CD4-positive, alpha-beta T cell treated with Interleukin-1 beta for 1 hour (primary cell): ENCODE measurements around the gene VEZT.

Experiments used
- DNase-seq, 2 donors: peaks; one replicate each; pipeline ENCODE4 v3.0.0-alpha.2; 2020 to 2022

The VEZT gene

DNA sequence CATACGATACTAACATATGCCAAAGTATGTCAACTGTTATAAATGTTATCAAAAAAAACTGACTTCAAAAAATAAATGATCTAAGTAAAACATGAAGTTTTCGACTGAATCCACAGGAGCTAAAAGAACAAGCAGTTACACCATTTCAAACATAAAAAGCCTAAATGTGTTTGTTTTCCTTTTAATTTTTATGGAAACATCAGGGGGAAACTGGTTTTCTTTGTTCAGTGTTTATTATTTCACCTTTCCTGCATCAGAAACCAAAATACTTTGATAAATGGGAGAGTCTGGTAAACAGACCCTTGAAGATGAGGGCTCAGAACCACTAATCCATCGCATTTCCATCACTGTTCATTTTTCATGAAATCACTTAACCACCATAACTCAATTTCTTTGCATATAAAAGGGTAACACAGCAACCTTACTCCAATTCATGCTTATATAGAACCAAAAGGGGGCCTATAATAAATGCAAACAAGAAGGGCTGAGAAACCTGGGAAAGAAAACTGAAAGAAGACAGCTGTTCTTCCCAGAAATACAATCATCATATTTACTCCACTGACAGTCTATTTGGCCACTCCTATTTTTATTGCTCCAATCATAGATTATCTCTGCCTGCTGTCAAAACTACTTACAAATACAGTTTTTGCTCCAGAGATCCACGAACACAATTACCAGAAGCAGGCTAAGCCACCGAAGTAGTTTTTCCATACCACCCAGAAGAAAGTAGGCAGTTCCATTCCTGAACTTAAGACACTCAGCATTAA, 17.3 kb upstream of the VEZT start:
- no peak for DNase-seq

DNA sequence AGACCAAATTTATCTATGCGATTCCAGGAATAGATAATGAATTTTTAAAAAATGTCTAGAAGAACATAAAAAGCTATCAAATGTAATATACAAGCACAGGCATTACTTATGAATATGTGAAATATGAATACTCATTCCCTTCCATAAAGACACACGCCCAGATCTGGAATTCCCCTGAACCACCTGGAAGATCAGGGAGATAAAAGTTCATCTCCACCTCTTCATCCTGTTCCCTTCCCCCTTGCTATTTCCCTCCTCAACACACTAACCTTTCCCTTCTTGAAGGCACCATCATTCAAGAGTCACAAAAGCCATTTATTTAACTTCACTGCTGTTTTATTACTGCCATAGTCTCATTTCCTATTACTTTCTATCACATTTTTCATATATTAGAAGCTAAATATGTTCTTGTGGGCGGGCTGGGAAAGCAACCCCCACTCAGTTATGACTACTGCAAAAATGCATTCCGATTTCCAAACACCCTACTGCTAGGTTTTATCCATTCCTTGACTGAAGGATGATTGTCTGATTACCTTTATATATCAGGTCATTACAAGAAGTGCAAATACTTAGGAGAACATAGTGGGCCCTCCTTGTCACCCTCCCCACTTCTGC, 16.4 kb upstream of the VEZT start:
- no peak for DNase-seq

DNA sequence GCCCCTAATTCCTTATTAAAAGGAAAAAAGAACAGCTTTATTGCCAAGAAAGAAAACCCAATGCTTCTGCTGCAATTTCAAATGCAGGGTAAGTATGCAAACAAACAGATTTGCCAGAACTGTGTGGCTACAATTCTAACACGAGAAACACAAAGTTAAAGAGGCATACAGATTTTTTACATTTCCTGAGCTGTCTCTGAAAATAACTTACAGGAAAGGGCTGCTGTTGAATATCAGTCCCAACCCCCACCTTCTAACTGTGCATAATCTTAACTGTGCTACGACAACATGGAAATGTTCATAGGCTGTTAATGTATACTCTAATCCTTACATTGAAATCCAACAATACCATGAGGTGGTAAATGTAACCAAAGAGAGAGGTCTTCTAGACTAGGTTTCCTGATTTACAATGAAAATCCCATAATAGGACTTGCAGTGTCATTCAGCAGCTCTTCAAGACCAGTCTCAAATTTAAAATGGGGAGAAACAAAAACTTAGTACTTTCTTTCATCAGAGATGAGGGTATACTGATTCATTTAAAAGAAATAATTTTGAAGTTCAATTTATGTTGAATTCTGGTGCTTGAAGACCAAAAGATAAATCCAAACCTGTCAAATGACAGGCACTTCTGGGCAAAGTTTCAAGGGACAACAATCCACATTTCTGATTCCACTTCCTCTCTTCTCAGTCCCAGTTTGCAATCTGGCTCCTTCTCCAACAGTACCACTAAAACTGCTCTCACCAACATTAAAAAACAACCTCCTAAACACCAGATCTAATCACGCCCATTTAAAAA, 14.7 kb upstream of the VEZT start:
- DNase-seq: no peak

DNA sequence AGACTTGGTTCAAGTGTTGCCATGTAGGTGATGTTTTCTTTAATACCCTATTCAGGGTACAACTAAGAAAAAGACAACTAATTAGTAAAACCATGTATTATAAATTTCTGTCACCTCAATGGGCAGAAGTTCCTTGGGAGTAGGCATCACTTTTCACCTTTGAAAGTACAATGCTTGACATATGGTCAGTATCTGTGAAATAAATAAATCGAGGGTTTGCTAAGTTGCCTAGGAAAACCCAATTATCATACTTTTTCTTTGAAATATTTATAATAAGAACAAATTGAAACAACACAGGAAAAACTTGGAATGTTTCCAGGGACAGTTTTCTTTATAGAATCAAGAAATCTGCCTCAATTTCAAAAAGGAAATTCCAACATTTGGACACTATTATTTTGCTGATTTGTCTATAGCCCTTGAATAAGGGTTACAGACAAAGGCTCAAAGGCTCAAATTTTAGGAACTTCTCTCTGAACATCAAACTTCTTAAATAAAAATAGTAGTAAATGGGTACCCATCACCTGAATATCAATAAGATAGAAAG, 14.0 kb upstream of the VEZT start:
- no peak for DNase-seq

DNA sequence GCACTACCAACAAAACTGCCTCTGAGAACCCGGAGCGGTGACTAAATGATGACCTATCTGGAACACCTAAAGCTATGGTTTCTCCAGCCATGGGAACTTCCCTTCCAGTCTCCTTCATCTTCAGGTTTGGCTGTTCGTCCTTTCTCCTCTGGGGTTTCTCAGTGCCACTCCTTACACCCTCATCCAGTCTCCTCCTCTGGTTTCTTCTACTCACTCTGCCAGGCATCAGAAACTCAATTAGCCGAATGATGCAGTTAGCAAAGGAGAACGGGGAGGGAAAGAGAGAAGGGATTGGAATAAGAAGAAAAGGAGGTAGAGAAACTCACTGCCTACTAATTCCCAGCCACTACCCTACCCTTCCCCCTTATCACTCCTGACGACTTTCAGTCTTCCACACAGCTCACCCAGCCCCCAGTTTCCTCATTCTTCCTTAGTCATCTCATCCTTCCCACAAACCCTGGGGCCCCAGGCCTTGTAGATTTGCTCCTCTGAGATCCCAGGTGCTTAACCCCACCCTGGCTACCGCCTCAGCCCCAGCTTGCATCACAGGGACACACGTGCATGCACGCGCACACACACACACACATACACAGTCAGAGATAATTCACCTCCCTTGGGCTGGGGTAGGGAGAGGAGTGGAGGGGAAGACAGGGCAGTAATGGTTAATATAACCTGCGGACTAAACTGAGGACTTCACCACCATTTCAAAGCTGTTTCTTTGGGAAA, 13.3 kb upstream of the VEZT start:
- DNase-seq: no peak

DNA sequence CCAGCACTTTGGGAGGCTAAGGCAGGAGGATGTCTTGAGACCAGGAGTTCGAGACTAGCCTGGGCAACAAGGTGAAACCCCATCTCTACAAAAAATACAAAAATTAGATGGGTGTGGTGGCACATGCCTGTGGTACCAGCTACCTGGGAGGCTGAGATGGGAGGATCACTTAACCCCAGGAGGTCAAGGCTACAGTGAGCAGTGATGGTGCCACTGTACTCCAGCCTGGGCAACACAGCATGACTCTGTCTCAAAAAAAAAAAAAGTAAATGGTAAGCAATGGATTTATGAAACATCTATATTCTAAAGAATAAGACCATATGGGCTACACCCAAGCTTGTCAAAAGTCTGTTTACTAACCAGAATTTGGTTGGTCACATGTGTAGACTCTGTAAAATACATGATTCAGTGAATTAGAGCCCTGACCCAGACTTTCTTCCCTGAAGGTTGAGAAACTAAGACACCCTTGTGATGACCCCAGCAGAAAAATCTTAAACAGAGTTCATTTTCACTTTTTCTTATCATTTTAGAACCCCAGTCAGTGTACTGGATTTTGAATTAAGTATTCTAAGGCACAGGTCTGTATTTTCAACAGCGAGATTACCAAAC, 12.5 kb upstream of the VEZT start:
- DNase-seq: no peak

DNA sequence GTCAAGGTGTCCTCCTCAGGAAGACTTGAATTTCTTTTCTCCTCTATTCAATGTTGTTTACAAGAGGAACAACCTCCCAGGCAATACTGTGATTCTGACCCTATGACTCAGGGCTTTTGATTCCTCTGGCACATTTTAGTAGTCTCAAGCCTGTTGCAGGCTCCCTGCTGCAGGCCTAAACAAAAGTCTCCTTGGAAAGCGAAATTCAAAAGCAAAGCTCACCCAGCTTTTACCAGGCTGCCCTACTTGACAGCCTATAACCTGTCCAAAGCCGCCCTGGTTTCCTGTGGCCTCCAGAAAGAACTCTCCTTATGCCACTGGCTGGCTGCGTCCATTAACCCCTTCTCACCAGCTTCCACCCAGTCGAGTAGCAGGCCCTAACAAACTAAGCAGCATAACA, 11.9 kb upstream of the VEZT start:
- no peak for DNase-seq

DNA sequence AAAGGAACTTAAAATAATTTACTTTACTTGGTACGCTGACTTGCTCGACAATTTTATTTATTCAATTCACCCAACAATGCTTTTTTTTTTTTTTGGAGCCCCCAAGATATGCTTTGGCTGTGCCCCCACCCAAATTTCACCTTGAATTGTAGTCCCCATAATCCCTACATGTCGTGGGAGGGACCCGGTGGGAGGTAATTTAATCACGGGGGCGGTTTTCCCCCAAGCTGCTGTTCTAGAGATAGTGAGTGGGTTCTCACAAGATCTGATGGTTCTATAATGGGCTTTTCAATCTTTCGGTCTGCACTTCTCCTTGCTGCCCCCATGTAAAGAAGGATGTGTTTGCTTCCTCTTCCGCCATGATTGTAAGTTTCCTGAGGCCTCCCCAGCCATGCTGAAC, 10.7 kb upstream of the VEZT start:
- no peak for DNase-seq

DNA sequence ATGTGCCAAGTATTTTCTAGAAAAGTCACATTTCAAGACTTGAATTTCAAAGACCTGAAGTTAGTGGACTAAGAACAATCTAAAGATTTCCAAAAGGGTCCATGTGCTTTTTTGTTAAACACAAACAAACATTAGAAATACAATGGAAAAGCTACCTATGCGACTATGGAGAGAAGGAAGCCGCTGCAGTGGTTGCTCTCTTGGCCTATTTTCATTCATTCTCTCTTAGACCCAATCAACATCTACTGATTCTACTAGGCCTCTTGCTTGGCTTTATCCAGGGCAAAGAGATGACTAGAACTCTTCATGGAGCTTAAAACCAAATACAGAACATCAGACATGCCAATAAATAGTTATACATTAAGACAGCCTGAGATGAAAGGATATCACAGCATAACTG, 10.2 kb upstream of the VEZT start:
- no peak for DNase-seq

DNA sequence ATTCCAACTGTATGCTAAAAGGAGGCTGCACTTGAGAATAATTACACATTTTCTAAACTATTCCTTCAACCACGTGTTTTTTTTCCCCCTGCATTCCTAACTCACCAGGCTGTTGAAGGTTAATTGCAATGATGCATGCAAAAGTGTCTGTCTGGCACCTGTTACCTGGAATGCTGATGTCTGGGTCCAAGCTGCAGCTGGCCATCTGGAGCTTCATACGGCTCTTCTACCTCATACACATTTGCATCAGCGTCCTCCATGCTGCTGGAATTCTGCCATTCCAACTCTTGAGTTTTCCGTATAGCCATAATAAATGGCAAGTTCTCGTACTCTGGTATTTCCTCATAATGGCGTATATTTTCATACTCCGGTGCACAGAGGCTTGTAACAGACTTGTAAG, 8.9 kb upstream of the VEZT start:
- no peak for DNase-seq

DNA sequence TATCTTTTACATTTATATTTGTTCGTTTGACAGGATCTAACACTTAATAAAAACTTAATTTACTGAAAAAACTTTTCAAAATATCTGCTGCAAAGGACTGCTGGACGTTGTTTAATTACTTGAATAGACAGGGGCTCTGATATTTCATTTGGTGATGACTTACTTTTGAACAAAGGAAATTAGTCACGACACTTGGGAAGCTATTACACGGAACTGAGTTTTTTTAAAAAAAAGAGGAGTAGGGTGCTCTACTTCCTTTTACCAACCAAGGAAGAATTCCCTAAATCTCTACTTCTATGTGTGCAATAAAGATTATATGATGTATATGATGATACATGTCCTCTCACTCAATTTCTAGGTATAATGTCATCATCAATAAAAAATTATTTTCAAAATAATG, 5.0 kb upstream of the VEZT start:
- no peak for DNase-seq

DNA sequence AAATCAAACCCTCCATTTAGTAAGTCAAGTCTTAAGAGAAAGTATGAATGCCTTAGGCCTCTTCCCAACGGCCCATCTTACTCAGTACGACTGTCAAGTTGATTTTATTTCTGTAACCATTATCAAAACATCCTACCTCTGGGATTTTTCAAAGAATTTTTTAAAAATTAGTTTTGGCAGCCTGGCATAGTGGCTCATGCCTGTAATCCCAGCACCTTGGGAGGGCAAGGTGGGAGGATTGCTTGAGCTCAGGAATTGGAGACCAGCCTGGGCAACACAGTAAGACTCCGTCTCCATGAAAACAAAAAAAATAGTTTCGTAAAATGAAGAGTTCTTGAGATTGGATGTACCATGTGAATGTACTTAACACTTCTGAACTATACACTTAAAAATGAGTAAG, 4.5 kb upstream of the VEZT start:
- DNase-seq: no peak

DNA sequence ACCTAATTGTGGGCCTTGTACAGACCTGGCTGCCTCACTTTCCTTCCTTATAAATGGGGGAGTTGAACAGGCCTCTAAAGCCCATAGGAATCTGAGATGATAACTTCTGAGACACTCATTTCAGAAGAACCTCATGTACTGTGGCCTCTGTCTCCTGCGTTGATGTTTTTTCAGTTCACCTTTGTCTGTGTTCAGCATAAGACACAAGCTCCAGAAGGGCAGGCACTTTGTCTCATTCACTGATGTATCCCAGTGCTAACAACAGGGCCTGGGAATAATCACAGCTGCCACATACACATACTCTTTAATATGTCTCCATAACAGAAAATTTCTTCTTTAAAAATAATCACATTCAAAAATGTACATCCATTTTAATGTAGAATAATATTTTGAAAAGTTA, 3.7 kb upstream of the VEZT start:
- no peak for DNase-seq

DNA sequence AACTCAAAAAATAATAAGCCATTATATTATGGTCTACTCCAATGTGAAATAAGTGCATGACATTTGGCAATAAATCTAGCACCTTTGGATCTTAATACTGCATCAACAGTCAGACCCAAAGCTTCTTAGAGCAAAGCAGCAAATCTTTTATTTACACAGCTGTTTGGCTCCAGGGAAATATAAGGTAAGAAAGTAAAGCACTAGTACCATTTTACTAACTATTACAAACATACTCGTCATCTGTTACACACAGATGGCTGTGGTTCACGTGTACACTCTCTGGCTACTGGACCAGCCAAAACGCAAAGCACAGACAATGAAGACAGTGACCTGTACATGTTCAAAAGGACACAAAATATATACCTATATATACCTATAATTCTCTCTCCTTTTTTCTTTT, 3.1 kb upstream of the VEZT start:
- DNase-seq: no peak

DNA sequence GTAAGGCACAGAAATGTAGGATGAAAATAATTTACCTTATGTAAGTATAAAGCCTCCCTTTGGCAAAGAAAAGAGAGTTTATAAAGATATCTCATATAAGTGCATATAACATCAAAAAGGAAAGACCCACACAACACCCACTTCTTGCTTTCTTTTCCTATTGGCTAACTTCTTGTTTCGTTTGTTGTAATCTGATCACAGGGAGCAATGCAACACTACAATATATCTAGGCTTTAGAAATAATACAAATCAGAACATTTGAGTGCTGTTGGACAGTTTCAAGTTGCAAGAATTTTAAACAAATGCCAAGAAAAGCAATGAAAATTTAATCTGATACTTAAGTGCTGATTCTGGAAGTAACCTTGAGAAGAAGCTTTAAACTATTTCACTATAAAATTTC, 1.7 kb upstream of the VEZT start:
- no peak for DNase-seq

DNA sequence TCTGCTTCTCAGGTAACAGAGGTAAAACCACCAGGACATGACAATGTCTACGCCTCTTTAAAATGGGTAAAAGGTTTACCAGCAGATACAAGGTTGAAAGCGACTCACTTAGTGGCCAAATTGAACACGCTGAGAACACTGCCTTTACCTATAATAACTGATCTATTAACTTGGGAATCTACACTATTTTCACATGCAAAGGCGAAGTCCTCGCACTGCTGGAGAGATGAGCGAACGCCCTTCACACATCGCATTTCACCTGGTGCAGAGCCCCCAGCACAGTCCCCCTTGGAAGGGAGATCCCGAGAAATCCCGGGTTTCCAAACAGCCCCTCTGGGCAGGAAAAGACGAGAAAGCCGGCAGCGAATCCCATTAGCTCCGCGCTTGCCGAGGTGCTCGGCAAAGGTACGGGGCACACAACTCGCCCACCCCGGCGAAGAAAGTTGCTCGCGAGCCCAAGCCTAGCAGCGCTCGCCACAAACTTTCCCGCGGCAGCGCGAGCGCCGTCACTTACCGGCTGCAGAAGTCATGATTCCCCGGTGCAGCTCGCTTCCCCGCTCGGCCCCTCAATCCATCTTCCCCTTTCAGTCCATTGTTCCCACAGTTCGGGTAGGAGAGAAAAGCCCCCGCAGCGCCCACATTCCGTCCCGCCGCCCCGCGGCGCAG, 763 bp upstream of the VEZT start:
- no peak for DNase-seq

DNA sequence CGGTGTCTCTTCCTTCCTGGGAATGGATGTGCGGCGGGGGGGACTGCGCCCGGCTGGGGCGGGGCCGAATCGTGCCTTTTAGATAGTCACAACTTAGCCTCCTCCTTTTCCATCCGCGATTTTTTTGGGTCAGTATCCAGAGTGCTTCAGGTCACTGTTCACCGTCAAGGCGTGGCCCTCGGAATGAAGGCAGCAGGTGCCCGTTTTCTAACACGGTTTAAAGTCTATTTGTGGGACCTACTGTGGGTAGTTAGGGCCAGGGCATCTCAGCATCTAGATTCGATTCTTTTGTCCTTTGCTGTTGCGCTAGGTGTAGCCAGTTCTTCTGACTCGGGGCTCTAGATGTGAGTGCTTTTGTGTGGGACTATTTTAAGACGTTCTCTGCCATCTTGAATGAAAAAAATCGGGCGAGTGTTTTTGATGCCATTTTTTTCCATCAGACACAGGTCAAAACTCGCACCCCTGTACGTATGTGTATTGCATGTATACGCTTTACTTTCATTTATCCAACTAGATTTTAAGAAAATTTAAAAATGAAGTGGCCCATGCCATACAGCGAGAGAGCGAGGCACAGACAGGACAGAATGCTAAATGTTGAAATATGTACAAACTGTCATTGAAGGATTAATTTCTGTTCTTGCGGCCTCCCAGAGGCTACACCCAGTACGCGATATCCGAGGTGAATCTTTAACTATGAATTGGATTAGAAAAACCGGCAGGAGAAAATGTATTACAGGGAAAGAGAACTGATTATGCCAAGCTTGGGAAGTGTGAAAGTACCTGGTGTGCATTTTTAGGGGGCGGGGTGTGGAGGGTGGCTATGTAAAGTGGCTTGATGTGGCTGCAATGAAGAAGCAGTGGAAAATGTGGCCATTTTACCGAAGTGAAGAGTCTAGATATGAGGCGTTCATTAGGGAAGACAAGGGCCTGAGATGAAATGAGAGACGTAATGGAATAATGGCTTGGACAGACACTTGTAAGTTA, 835 bp downstream of the VEZT start:
- DNase-seq: peak; percentile 14 to 47

DNA sequence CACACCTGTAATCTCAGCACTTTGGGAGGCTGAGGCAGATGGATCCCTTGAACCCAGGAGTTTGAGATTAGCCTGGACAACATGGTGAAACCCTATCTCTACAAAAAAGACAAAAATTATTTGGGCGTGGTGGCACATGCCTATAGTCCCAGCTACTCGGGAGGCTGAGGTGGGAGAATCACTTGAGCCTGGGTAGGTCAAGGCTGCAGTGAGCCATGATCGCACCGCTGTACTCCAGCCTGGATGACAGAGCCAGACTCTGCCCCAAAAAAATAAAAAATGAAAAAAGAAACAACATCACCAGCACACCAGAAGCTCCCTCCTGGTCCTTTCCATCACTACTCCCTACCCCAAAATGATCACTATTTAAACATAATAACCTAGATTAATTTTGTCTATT, 2.6 kb downstream of the VEZT start:
- no peak for DNase-seq

DNA sequence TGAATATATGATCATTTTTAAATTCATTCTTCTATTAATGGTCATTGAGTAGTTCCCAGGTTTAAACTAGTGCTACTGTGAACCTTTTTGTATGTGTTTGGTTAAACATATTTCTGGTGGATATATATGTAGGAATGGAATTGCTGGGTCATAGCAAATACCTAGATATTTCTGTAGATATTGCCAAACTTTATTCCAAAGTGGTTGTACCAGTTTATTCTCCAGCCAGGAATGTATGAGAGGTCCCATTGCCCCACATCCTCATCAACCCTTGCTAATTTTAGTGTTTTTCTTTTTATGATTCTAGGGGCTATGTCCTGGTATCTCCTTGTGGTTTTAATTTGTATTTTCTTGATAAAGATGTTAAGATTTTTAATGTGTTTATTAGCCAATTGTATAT, 3.1 kb downstream of the VEZT start:
- DNase-seq: no peak

DNA sequence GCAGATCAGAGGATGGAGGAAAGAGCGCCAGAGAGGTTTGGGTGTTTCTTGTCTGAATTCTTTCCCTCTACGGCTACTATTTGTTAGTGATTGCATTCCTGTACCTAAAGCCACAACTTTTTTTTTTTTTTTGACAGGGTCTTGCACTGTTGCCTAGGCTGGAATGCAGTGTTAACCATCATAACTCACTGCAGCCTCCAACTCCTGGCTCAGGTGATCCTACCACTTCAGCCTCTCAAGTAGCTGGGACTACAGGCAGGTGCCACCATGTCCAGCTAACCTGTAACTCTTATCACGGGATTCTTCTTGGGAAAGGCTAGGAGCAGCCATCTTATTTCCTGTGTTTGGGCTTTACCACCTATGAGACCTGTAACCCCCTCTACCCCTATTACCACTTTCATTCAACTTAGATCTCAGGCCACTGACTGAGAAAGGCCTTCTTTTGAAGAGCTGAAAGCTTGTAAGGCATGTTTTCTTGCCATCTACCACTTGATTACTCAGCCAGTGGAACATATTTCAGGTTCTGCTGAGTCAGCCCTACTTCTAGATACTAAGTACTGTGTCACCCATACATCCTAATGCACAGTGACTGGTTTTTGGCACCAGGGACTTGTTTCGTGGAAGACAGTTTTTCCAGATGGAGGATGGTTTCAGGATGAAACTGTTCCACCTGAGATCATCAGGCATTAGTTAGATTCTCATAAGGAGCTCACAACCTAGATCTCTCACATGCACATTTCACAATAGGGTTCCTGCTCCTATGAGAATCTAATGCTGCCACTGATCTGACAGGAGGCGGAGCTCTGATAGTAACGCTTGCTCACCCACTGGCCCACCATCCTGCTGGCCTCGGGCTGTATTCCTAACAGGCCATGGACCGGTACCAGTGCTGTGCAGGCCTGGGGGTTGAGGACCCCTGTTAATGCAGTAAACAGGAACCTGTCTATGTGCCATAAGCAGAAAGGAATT, 6.9 kb downstream of the VEZT start:
- DNase-seq: no peak
